ENCODE results near the gene PLCG1. TPM values are rescaled to one million over a fixed set of nuclear protein-coding genes. Genes with fewer than 3 reads are reported as not detected.

PLCG1 gene
- total RNA-seq, 1 experiment from 2014 or later = 45.6 TPM

DNA sequence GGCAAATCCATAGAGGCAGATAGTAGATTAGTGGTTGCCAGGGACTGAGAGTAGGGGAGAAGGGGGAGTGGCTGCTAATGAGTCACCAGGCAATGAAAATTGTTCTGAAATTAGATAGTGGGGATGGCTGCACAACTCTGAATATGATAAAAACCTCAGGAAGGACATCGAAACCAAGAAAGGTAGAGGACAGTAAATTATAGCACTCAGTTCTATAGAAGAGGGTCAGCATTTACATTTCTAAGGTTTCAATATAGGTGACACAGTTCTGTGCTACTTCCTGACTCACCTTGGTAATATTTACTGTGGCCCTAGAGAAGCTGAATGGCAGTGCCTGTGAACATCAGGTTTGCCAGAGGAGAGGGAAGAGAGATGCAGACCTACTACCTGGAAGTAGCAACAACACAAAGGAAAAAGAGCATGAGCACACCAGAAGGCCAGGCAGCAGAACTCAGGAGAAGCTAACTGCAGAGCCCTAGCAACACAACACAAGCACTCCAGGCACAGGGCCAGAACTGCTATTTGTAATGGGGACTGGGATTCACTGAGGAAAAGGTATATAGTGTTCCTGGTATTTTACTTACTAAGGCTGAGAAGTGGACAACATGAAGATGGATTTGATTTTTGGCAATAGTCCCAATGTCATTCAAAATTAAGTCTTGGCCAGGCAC is 75.9 kb downstream of the PLCG1 start (continued):
- no peak for TF ChIP-seq CBX3 (IDR thresholded peaks at IDR 0.05; ENCODE audit: low read depth)
- TF ChIP-seq, protein P1, sequence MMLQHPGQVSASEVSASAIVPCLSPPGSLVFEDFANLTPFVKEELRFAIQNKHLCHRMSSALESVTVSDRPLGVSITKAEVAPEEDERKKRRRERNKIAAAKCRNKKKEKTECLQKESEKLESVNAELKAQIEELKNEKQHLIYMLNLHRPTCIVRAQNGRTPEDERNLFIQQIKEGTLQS (IDR thresholded peaks at IDR 0.05) = no peak

DNA sequence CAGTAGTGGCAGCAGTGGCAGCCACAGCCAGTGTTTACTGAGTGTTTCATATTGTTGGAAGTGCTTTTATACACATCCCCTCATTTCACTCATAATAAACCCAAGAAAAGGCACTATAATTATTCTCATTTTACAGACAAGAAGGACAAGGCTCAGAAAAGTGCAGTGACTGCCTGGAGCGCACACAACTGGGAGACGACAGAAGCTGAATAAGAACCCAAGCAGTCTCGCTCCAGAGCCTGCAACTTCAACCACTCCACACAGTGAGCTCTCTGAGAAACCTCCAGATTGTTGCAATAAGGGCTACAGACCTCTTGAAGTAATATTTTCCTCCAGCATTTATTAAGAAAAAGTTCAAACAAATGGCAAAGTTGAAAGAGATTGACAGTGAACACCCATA is 76.9 kb downstream of the PLCG1 start:
- DNase-seq (ENCODE audit: low read depth, low spot score) = no peak
- H4K20me1 ChIP-seq (ENCODE audit: insufficient read depth) = no peaks in the 10 kb centered on the region
- no peak for TF ChIP-seq SIN3A (IDR thresholded peaks at IDR 0.05; ENCODE audit: low read depth)
- TF ChIP-seq EGR1 (IDR thresholded peaks at IDR 0.05; ENCODE audit: low read depth) = no peak
- TF ChIP-seq POLR2A (IDR thresholded peaks at IDR 0.05; ENCODE audit: borderline replicate concordance, extremely low read depth, insufficient read depth, insufficient read length) = no peak
- TF ChIP-seq, protein P2, sequence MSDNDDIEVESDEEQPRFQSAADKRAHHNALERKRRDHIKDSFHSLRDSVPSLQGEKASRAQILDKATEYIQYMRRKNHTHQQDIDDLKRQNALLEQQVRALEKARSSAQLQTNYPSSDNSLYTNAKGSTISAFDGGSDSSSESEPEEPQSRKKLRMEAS (IDR thresholded peaks at IDR 0.05) = no peak
- no peak for TF ChIP-seq POLR2AphosphoS5 (IDR thresholded peaks at IDR 0.05; ENCODE audit: low read depth, low read length)
- no peak for TF ChIP-seq YY1 (IDR thresholded peaks at IDR 0.05; ENCODE audit: extremely low read depth, insufficient replicate concordance, low read depth, low read length)
- TF ChIP-seq TCF7L2 (IDR thresholded peaks at IDR 0.05; ENCODE audit: borderline replicate concordance, extremely low read depth, insufficient read depth, insufficient read length) = no peak
- no peak for TF ChIP-seq FOSL1 (IDR thresholded peaks at IDR 0.05; ENCODE audit: low read depth)
- no peak for TF ChIP-seq ZNF274 (IDR thresholded peaks at IDR 0.05; ENCODE audit: low read depth, low read length)
- TF ChIP-seq, protein P3, sequence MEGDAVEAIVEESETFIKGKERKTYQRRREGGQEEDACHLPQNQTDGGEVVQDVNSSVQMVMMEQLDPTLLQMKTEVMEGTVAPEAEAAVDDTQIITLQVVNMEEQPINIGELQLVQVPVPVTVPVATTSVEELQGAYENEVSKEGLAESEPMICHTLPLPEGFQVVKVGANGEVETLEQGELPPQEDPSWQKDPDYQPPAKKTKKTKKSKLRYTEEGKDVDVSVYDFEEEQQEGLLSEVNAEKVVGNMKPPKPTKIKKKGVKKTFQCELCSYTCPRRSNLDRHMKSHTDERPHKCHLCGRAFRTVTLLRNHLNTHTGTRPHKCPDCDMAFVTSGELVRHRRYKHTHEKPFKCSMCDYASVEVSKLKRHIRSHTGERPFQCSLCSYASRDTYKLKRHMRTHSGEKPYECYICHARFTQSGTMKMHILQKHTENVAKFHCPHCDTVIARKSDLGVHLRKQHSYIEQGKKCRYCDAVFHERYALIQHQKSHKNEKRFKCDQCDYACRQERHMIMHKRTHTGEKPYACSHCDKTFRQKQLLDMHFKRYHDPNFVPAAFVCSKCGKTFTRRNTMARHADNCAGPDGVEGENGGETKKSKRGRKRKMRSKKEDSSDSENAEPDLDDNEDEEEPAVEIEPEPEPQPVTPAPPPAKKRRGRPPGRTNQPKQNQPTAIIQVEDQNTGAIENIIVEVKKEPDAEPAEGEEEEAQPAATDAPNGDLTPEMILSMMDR (IDR thresholded peaks at IDR 0.05 in 2 of 3, conservative IDR thresholded peaks at IDR 0.05 in 1 of 3; ENCODE audit: borderline replicate concordance in 1 of 3, insufficient read depth in 1 of 3, low read depth in 2 of 3, low read length in 2 of 3) = no peak
- no peak for TF ChIP-seq CEBPB (IDR thresholded peaks at IDR 0.05; ENCODE audit: low read depth)
- no peak for TF ChIP-seq EZH2phosphoT487 (IDR thresholded peaks at IDR 0.05; ENCODE audit: borderline replicate concordance)
- TF ChIP-seq ELF1 (IDR thresholded peaks at IDR 0.05; ENCODE audit: borderline replicate concordance, low read depth) = no peak
- no peak overlapping the region for H3K9ac ChIP-seq (ENCODE audit: low read length)
- H3K36me3 ChIP-seq (ENCODE audit: control insufficient read depth in 1 of 2, insufficient read depth in 2 of 2, low read length in 2 of 2) = no peaks in the 10 kb centered on the region
- H2AFZ ChIP-seq (ENCODE audit: low read depth, low read length, poor library complexity, severe bottlenecking) = no peak overlapping the region
- no peak overlapping the region for H3K27ac ChIP-seq (ENCODE audit: low read depth, low read length)
- no peaks in the 10 kb centered on the region for H3K79me2 ChIP-seq (ENCODE audit: insufficient read depth, low read length)
- no peaks in the 10 kb centered on the region for H3K27me3 ChIP-seq (ENCODE audit: insufficient read depth, low read length)
- ChIA-PET RAD21 (ENCODE audit: low non-redundant PET in 1 of 2, low total read pairs in 2 of 2, uncharacterized antibody in 2 of 2, unreplicated experiment in 2 of 2) (no interaction called here), CTCF (no interaction called here), POLR2A (no interaction called here)
- no peak overlapping the region for H3K4me3 ChIP-seq (replicated peaks in 1 of 2; ENCODE audit: low read depth in 1 of 2, low read length in 2 of 2)
- no peaks in the 10 kb centered on the region for H3K9me3 ChIP-seq (ENCODE audit: control insufficient read depth in 1 of 2, insufficient read depth in 1 of 2, low read depth in 1 of 2, low read length in 2 of 2)
- no peak overlapping the region for H3K4me2 ChIP-seq (ENCODE audit: low read length)
- no TSS peak for BruUV-seq (replicated peaks)
- no peaks in the 10 kb centered on the region for H3K9me2 ChIP-seq (ENCODE audit: insufficient read depth)
- no peak for ATAC-seq
- intact Hi-C loops (cut with micrococcal nuclease) = no loop called here
- H3K4me1 ChIP-seq (ENCODE audit: control insufficient read depth in 1 of 2, insufficient read depth in 2 of 2, low read length in 2 of 2) = peaks cover 8 to 9% of the 10 kb centered on the region in 2 experiments
